HG03342 (cell line): ENCODE results near the gene TSHZ1.
"Not testable (repeated sequence)": the region's sequence is repeated elsewhere in the genome, so short reads cannot be mapped to it uniquely, and the experiment has no call there.

Experiments
- ATAC-seq: cut with Tn5 transposase; IDR thresholded peaks from one replicate; pipeline ENCODE4 v1.9.1; 2021; ENCODE audit warnings: mild to moderate bottlenecking, moderate library complexity; ENCODE audit not compliant: unreplicated experiment

The TSHZ1 gene

DNA sequence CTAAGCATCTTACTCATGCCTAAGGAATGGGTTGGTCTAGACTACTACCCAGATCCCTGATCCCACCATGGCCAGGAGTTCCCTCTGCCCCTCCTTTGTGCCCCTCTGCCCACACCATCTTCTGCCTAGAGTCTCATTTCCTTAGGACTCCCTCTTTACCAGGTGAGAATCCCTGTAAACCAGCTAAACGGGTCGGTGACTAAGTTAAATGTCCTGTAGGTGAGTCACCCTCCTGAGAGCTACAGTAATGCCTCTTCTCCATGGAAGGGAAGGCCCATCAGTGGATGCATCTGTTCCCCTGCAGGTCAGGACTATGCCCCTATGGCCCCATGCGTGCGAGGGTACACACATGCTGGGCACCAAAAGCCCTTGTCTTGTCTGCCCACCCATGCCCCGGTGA is 27.1 kb upstream of the TSHZ1 start:
- no peak for ATAC-seq

GRCh38 chr18:75183973-75184493 is 26.6 kb upstream of the TSHZ1 start:
- no peak for ATAC-seq

DNA sequence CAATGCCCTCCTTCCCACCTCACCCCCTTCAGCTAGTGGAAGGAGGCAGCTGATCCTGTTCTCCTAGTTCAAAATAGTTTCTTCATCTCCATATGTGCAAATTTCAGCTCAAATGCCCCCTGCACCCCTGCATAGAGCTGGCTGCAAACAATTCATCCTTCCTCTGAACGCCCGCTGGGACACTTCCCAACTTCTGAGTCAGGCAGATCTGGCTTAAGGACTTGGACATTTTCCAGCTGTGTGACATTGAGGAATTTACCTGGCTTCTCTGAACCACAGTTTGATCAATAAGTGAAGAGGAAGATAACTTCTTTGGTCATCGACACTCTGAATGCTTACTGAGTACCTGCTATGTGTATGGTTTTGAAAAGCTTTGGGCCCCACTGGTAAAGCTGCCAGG is 25.1 kb upstream of the TSHZ1 start:
- no peak for ATAC-seq

GRCh38 chr18:75187702-75188101 is 22.9 kb upstream of the TSHZ1 start:
- ATAC-seq = not testable (repeated sequence)

DNA sequence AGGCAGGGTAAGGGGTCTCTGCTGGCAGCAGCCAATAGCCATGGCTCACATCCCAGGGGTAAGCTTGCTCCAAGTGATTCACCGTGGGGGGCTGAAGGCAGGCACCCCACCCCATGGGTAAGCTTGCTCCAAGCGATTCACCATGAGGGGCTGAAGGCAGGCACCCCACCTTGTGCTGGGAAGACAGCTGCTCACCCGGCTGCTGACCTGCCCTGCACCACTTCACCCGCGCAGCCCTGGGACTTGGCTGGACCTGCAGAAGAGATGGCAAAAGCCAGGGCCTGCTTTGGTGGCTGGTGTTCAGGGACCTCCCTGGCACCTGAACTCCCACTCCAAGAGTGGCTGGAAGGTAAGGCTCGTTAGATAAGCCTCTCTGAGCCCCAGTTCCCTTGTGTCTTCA is 20.9 kb upstream of the TSHZ1 start:
- no peak for ATAC-seq

GRCh38 chr18:75192899-75193298 is 17.7 kb upstream of the TSHZ1 start:
- ATAC-seq = no peak

- ATAC-seq = no peak
Observed at GRCh38 chr18:75198036-75198435, 12.6 kb upstream of the TSHZ1 start.

- no peak for ATAC-seq
Observed at GRCh38 chr18:75199327-75199726, 11.3 kb upstream of the TSHZ1 start.

- no peak for ATAC-seq
Observed at GRCh38 chr18:75200071-75200470, 10.5 kb upstream of the TSHZ1 start.

GRCh38 chr18:75200605-75201280 is 9.9 kb upstream of the TSHZ1 start:
- no peak for ATAC-seq

- ATAC-seq = no peak
Observed at GRCh38 chr18:75201282-75202270, 9.0 kb upstream of the TSHZ1 start.

GRCh38 chr18:75202696-75203365 is 7.8 kb upstream of the TSHZ1 start:
- no peak for ATAC-seq

GRCh38 chr18:75203416-75204268 is 7.0 kb upstream of the TSHZ1 start:
- no peak for ATAC-seq

DNA sequence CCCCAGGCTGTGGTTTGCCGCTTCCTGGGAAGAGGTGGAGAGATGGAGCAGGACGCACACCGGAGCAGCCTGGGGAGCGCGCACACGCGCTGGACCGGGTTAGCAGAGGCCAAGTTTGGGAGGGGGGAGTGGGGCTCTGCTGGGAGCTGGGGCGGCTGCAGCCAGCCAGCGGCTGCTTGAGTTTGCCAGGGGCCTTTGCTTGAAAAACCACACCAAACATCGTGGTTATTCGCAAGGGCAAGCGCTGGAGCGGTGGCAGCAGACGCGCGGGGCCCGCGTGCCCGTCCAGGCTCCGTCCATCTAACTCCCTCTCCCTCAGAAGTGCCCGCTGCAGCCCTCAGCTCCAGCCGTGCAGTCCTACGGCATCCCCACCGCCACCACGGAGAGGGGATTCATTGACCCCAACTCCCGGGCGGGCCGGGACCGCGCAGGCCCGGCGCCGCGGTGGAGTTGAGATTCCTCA is 6.3 kb upstream of the TSHZ1 start:
- ATAC-seq = no peak

DNA sequence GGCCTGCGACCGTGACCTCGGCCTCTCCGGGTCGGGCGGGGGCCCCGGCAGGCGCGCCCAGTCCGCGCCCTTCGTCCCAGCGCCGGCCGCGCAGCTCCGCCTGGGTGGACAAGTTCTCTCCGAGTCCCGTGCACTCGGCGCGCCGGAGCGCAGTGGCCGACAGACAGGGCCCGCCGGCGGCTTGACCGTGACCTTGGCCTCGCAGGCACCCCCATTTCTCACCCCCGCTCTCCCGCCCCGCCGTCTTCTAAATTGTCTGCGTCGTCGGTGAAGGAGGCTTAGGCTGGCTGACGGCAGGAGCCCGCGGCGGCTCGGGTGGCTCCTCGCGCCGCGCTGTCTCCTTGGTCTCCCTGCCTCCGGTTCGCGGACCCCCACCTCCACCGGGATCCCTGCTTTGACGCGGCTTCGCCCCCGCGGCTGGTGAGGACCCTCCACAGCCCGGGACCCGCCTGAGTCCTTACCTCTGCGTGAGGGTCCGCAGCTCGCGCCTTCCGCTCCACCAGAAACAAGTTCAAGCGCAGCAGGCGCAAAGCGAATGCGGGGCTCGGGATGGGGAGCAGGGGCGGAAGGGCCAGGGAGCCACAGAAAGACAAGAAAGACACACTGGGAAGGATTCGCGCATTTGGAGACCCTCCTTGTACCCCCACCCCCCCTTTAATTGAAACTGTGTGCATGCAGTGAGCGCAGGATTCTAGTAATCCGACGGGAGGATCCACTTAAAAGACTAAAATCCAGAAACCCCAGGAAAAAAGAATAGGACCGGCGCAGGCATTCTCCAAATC is 5.7 kb upstream of the TSHZ1 start:
- no peak for ATAC-seq

DNA sequence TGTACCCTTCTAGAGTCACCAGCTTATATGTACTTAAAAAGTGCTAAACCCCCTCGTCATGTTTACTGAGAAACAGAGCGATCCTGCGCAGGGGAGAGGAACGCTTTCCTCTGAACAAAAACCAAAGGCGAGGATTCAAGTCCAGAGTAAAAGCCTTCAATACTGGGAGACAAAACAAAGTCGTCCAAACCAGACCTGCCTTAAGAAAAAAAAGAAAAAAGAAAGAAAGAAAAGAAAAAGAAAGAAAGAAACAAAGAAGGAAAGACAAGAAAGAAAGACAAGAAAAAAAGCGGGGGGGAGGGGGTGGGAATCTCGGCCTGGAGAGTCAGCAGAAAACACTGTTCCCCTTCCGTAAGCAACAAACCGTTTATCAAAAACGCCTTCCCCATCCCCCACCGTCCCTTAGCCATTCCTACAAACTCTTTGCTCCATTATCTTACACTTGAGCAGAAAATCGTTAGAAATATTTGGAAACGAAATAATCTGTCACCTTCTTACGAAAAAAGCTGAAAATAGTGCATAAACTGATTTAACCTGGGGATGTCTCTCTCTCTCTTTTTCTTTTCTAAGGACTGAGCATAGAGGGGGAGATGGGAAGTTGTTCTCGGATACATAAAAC is 5.0 kb upstream of the TSHZ1 start:
- ATAC-seq = no peak

- no peak for ATAC-seq
Observed at GRCh38 chr18:75206452-75207309, 3.9 kb upstream of the TSHZ1 start.
